ENCODE data around the gene IFNA4.

IFNA4 gene

GRCh38 chr9:21165516-21165915 lies 21.9 kb downstream of the IFNA4 start:
- no peak for DNase-seq

- no peak for DNase-seq
These were observed 27.2 kb downstream of the IFNA4 start for GRCh38 chr9:21160178-21160577.

GRCh38 chr9:21155501-21155900 lies 31.9 kb downstream of the IFNA4 start:
- no peak for DNase-seq

DNA sequence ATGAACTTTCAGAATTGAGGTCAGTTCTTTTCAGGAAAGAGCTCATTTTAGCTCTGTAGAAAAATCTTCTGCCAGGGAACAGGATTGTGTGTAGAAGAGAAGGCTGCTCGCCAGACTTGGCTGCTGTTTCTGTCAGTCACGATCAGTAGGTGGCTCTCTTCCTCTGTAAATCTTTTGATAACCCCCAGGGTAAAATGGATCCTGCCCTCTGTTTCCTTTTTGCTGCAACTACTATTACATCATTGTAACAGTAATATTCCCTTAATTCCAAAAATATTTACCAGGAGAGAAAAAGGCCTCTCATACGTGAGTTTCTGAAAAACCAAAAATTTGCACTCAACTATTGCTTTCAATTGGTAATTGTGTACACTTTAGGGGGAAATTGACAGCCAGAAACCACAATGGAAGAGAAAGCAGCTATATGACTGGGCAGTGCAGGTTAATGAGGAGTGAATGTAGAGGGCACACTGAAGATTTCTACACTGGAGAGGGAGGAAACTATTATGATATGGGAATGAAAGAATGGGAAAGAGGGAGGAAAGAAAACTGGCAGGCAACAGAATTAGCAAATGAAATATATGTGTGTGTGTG lies 33.3 kb downstream of the IFNA4 start:
- DNase-seq, result peak; percentile 46

DNA sequence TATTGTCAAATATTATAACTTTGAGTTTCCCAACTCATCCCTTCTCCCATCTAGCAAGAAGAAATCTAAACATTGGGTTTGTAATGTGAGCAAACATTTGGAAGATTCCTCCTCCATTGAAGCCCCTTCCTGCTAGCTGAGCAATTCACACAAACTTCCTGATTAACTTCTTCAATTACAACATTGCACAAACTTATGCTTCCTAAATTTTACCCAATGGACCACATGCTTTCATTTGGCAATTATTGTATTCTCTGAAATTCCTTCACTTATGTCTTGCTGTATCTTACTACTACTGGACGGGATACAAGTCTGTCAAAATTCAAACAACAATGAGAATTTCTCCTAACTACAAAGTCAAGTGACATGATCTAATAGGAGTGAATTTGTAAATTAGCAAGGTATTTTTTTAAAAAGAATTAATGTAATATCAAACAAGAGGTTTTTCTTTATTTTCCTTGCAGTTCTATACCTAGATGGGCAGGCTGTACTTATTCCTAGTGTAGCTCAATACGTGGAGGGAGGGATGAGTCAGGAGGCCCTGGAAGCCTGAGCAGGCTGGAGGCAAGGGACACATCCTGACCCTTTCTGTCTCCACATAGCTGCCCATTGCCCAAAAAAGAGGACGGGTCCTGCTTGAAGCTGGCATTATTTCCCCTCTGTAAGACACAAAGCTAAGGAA lies 33.9 kb downstream of the IFNA4 start:
- DNase-seq, result peak; percentile 46

GRCh38 chr9:21144603-21145002 lies 42.8 kb downstream of the IFNA4 start:
- DNase-seq, result no peak

DNA sequence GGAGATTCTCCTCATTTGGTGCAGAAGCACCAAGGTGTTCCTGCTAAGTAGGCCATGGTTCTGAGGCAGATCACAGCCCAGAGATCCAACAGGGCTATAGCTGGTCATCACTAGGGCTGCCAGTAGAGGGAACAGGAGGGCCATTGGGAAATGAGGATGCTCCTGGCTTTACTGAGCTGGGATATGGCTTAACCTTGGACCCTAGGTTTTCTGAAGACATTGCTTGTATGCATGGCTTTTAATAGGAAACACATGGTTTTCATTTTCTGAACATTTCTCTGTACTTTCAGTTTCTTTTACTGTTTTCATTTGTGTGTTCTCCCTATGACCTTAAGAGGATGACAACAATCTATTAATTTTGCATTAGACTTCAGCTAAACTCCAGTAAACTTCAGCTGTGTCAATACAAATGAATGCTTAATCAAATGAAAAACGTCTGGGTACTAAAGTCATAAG lies 45.9 kb downstream of the IFNA4 start, which contains the start of gene IFNW1:
IFNW1 (minus strand) TSS at position 406 of the 456 bp plus-strand sequence; CDS start at position 144, 262 bp downstream.
- DNase-seq, result no peak

- no peak for DNase-seq
These were observed 50.4 kb downstream of the IFNA4 start for GRCh38 chr9:21137020-21137419.
